K562 (cell line): ENCODE measurements around the gene CEP295NL. TPM values are rescaled to one million over a fixed set of nuclear protein-coding genes. Genes with fewer than 3 reads are reported as not detected.

Experiments
- BRD4 ChIP-seq: fragments of 200-600 bp; sonication (generic); IDR thresholded peaks from 2 replicates; pipeline ENCODE4 v1.6.1; 2017; ENCODE audit warnings: inconsistent platforms
- ELF2 ChIP-seq: fragments of 250-450 bp; sonication (Bioruptor Pico); IDR thresholded peaks from 2 replicates; pipeline ENCODE4 v1.5.0; 2021; ENCODE audit warnings: mild to moderate bottlenecking
- EWSR1 ChIP-seq: fragments of 450-650 bp; IDR thresholded peaks from 2 replicates; pipeline ENCODE4 v1.6.1; 2018; ENCODE audit warnings: borderline replicate concordance, mild to moderate bottlenecking, low read depth, moderate library complexity; ENCODE audit not compliant: partially characterized antibody
- HDAC2 ChIP-seq: fragments of 450-650 bp; IDR thresholded peaks from 2 replicates; pipeline ENCODE4 v1.6.1; 2016; ENCODE audit warnings: mild to moderate bottlenecking
- HLTF ChIP-seq: fragments of 450-650 bp; IDR thresholded peaks from 2 replicates; pipeline ENCODE4 v1.6.1; 2016
- ILF3 ChIP-seq: fragments of 450-650 bp; IDR thresholded peaks from 2 replicates; pipeline ENCODE4 v1.6.1; 2018; ENCODE audit warnings: antibody characterized with exemption, mild to moderate bottlenecking, moderate library complexity, borderline replicate concordance
- KAT8 ChIP-seq: fragments of 450-650 bp; IDR thresholded peaks from 2 replicates; pipeline ENCODE4 v1.6.1; 2016; ENCODE audit warnings: low read depth, mild to moderate bottlenecking
- MEF2A ChIP-seq: IDR thresholded peaks from 2 replicates; pipeline ENCODE4 v1.6.1; 2011; ENCODE audit warnings: low read depth, mild to moderate bottlenecking, low read length, moderate library complexity; ENCODE audit not compliant: control insufficient read depth
- MTF1 ChIP-seq: fragments of 250-450 bp; sonication (Bioruptor Pico); IDR thresholded peaks from 2 replicates; pipeline ENCODE4 v1.9.0; 2021; ENCODE audit warnings: moderate library complexity, mild to moderate bottlenecking, inconsistent platforms, borderline replicate concordance
- POLR2B ChIP-seq: fragments of 450-650 bp; IDR thresholded peaks from 2 replicates; pipeline ENCODE4 v1.6.1; 2018; ENCODE audit warnings: low read depth; ENCODE audit not compliant: partially characterized antibody
- RFX5 ChIP-seq: IDR thresholded peaks from 2 replicates; pipeline ENCODE4 v1.6.1; 2011; ENCODE audit warnings: low read depth, mild to moderate bottlenecking, improper control_type of control experiment, low read length
- RUNX1 ChIP-seq: sonication (generic); IDR thresholded peaks from 2 replicates; pipeline ENCODE4 v1.6.1; 2016; ENCODE audit warnings: antibody characterized with exemption, low read depth
- SETDB1 ChIP-seq: IDR thresholded peaks from one replicate; pipeline ENCODE4 v1.6.1; 2012; ENCODE audit warnings: low read length, control low read depth, inconsistent platforms
- STAT5B ChIP-seq: fragments of 250-450 bp; sonication (Bioruptor Pico); IDR thresholded peaks from 2 replicates; pipeline ENCODE4 v1.8.0; 2021; ENCODE audit warnings: mild to moderate bottlenecking, inconsistent platforms
- ZNF124 ChIP-seq: sonication (generic); formaldehyde crosslinking; IDR thresholded peaks from 2 replicates; pipeline ENCODE4 v1.8.1; 2022; ENCODE audit warnings: missing genetic modification reagents
- ZNF143 ChIP-seq: sonication (generic); formaldehyde crosslinking; IDR thresholded peaks from 2 replicates; pipeline ENCODE4 v1.9.0; 2022; ENCODE audit warnings: mild to moderate bottlenecking, missing genetic modification reagents
- ZNF239 ChIP-seq: fragments of 250-450 bp; sonication (Bioruptor Pico); IDR thresholded peaks from 2 replicates; pipeline ENCODE4 v1.4.0; 2020; ENCODE audit warnings: mild to moderate bottlenecking
- ZNF347 ChIP-seq: fragments of 450-650 bp; formaldehyde crosslinking; IDR thresholded peaks from 2 replicates; pipeline ENCODE4 v1.4.0; 2020; ENCODE audit warnings: low read depth, mild to moderate bottlenecking, moderate library complexity
- ZNF551 ChIP-seq: fragments of 250-450 bp; sonication (Bioruptor Pico); IDR thresholded peaks from 2 replicates; pipeline ENCODE4 v1.5.0; 2021; ENCODE audit warnings: mild to moderate bottlenecking, moderate library complexity
- ZNF584 ChIP-seq: fragments of 200-800 bp; sonication (Bioruptor generic); IDR thresholded peaks from 2 replicates; pipeline ENCODE4 v1.6.1; 2016; ENCODE audit warnings: low read depth, mild to moderate bottlenecking, missing genetic modification characterization, missing compliant biosample characterization
- ZSCAN29 ChIP-seq: fragments of 450-650 bp; IDR thresholded peaks from 2 replicates; pipeline ENCODE4 v1.6.1; 2017
- ZSCAN32 ChIP-seq: fragments of 450-650 bp; formaldehyde crosslinking; IDR thresholded peaks from 2 replicates; pipeline ENCODE4 v1.4.0; 2020; ENCODE audit warnings: mild to moderate bottlenecking, moderate library complexity
- polyA plus RNA-seq, 8 experiments: library from polyadenylated mRNA; depleted of rRNA in 4 of 8; stranded (reverse) in 5 of 8; unstranded in 3 of 8; fragments of >200 nt; fragmentation: Nextera tagmentation in 2 of 8; fragmentation: Illumina TruSeq in 1 of 8; extraction: Ambion mirVana in 2 of 8; extraction: Trizol in 1 of 8; gene quantifications; 2 replicates each; pipeline versions ENCODE4 v1.2.1 to v1.2.3, GENCODE V29; 2011 to 2014; ENCODE audit warnings: inconsistent platforms in 1 of 8, missing spikeins in 1 of 8
- total RNA-seq, 7 experiments: library from RNA; depleted of rRNA in 6 of 7; stranded (reverse); fragments of >200 nt in 6 of 7; fragmentation: Illumina TruSeq in 2 of 7; extraction: Trizol in 2 of 7; gene quantifications; 2 replicates each; pipeline versions ENCODE4 v1.2.1 to v1.2.3, GENCODE V29; 2011 to 2021; ENCODE audit warnings: low replicate concordance in 1 of 7
- TF ChIP-seq, protein P1 (sequence below): fragments of 450-650 bp; formaldehyde crosslinking; IDR thresholded peaks from 2 replicates; pipeline ENCODE4 v1.4.0; 2020; ENCODE audit warnings: mild to moderate bottlenecking, mixed read lengths
- TF ChIP-seq, protein P2 (sequence below): fragments of 450-650 bp; IDR thresholded peaks from 2 replicates; pipeline ENCODE4 v1.6.1; 2017; ENCODE audit warnings: mild to moderate bottlenecking, moderate library complexity
- TF ChIP-seq, protein P3 (sequence below): sonication (generic); formaldehyde crosslinking; IDR thresholded peaks from 2 replicates; pipeline ENCODE4 v1.8.0; 2022; ENCODE audit warnings: mild to moderate bottlenecking, missing genetic modification reagents
- TF ChIP-seq, protein P4 (sequence below), 2 experiments: fragments of 250-450 bp in 1 of 2; fragments of 450-650 bp in 1 of 2; sonication (Bioruptor Pico) in 1 of 2; IDR thresholded peaks; 2 replicates each; pipeline versions ENCODE4 v1.6.1 to v1.8.0; 2016 to 2021; ENCODE audit warnings: mild to moderate bottlenecking in 2 of 2, moderate library complexity in 2 of 2, missing compliant biosample characterization in 1 of 2, missing genetic modification characterization in 1 of 2

The CEP295NL gene
- total and polyA plus RNA-seq, 9 of the 15 experiments (the other 6 are each of a cell fraction or from before 2014, with no cell fraction given), result not detected

DNA sequence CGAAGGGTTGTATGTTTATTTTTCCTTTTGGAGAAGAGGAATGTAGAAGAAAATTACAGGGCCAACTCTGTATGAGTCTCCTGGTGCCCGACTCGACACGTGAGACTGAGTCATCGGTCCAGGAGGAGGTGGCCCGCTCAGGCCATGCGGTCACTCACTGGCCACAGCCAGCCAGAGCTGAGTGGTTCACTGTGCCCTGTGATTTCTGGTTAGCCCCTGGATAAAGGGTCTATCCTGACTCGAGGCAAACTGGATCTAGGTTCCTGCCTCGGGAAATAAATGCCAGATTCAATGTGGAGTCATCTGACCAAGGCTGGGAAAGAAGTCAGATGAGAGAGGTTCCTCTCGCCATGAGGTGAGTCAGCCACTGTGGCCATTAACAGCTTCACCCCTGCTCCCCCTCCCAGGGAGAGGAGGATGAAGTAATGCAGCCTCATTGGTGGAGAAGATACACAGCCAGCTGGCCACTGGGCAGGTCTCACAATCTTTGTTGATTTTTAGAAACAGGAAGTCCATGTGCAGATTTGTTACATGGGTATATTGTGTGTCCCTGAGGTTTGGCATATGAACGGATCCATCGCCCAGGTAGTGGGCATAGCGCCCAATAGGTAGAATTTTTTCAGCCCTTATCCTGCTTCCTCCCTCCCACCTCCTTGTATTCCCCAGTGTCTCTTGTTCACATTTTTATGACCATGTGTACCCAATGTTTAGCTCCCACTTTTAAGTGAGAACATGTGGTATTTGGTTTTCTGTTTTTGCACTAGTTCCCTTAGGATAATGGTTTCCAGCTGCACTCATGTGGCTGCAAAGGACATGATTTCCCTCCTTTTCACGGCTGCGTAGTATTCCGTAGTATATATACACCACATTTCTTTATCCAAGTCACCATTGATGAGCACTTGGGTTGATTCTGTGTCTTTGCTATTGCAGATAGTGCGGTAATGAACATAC is 40.7 kb downstream of the CEP295NL start (continued):
- TF ChIP-seq POLR2B (peak; percentile 54), MEF2A (no peak), ZNF124 (no peak), ZSCAN32 (CRISPR knock-in tag) (no peak), RFX5 (no peak), STAT5B (no peak), ILF3 (no peak), MTF1 (CRISPR knock-in tag) (no peak), ZNF584 (no peak; the same call in 1 of the 2 replicates), EWSR1 (no peak), ZNF551 (CRISPR knock-in tag) (no peak), ZNF347 (CRISPR knock-in tag) (no peak), HLTF (no peak), ZNF239 (CRISPR knock-in tag) (no peak), KAT8 (no peak), ZSCAN29 (no peak), RUNX1 (no peak), ZNF143 (0 out of 2 replicates have a peak, but pooled peaks have one; percentile 30), SETDB1 (no peak), ELF2 (CRISPR knock-in tag) (0 out of 2 replicates have a peak, but pooled peaks have one; percentile 41), HDAC2 (peak; percentile 71), BRD4 (no peak)
- TF ChIP-seq, protein P1, sequence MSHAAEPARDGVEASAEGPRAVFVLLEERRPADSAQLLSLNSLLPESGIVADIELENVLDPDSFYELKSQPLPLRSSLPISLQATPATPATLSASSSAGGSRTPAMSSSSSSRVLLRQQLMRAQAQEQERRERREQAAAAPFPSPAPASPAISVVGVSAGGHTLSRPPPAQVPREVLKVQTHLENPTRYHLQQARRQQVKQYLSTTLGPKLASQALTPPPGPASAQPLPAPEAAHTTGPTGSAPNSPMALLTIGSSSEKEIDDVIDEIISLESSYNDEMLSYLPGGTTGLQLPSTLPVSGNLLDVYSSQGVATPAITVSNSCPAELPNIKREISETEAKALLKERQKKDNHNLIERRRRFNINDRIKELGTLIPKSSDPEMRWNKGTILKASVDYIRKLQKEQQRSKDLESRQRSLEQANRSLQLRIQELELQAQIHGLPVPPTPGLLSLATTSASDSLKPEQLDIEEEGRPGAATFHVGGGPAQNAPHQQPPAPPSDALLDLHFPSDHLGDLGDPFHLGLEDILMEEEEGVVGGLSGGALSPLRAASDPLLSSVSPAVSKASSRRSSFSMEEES (CRISPR knock-in tag), result no peak; the same call in 1 of the 2 replicates
- TF ChIP-seq, protein P2, sequence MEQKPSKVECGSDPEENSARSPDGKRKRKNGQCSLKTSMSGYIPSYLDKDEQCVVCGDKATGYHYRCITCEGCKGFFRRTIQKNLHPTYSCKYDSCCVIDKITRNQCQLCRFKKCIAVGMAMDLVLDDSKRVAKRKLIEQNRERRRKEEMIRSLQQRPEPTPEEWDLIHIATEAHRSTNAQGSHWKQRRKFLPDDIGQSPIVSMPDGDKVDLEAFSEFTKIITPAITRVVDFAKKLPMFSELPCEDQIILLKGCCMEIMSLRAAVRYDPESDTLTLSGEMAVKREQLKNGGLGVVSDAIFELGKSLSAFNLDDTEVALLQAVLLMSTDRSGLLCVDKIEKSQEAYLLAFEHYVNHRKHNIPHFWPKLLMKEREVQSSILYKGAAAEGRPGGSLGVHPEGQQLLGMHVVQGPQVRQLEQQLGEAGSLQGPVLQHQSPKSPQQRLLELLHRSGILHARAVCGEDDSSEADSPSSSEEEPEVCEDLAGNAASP, result no peak
- TF ChIP-seq, protein P3, sequence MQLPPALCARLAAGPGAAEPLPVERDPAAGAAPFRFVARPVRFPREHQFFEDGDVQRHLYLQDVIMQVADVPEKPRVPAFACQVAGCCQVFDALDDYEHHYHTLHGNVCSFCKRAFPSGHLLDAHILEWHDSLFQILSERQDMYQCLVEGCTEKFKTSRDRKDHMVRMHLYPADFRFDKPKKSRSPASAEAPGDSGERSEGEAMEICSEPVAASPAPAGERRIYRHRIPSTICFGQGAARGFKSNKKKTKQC (CRISPR knock-in tag), result peak; percentile 50; the same call in 1 of the 2 replicates
- TF ChIP-seq, protein P4, sequence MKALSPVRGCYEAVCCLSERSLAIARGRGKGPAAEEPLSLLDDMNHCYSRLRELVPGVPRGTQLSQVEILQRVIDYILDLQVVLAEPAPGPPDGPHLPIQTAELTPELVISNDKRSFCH (CRISPR knock-in tag; IDR thresholded peaks at IDR 0.05), result no peak
- TF ChIP-seq, protein P4 (tag; IDR thresholded peaks at IDR 0.05), result 0 out of 2 replicates have a peak, but pooled peaks have one; percentile 16
